C4-2B (cell line): ENCODE measurements around the gene SKP1.

Source experiments
- CTCF ChIP-seq: fragments of 450-650 bp; conservative IDR thresholded peaks from 2 replicates; pipeline ENCODE4 v1.5.1; 2017; ENCODE audit warnings: mild to moderate bottlenecking
- ZFX ChIP-seq: fragments of 450-650 bp; IDR thresholded peaks from 2 replicates; pipeline ENCODE4 v1.6.1; 2017

- no peak for TF ChIP-seq CTCF
- TF ChIP-seq ZFX = no peak
Observed at GRCh38 chr5:134204575-134204974, 27.8 kb upstream of the SKP1 start.
